GM19351 (cell line): ENCODE measurements around the gene PTPRN2.

Experiments
- ATAC-seq: cut with Tn5 transposase; IDR thresholded peaks from one replicate; pipeline ENCODE4 v1.9.1; 2021; ENCODE audit warnings: mild to moderate bottlenecking, moderate library complexity; ENCODE audit not compliant: unreplicated experiment

Gene PTPRN2

DNA sequence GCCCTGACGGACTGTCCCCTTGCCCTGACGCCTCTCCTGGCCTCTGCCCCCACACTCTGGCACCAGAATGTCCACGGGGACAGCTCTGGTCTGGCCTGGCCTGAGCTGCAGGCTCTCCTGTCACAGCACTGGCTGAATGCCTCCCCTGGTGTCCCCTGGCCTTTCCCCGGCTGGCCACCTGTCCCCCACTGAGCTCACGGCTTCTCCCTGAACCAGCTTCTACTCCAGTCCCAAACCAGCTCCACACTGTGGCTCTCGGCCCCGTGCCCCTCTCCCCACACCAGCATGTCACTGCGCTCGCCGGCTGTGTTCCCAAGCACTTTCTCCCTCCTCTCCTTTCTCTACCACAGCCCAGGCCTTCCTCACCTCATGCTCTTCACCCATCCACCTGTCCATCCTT lies 864.4 kb downstream of the PTPRN2 start:
- no peak for ATAC-seq

DNA sequence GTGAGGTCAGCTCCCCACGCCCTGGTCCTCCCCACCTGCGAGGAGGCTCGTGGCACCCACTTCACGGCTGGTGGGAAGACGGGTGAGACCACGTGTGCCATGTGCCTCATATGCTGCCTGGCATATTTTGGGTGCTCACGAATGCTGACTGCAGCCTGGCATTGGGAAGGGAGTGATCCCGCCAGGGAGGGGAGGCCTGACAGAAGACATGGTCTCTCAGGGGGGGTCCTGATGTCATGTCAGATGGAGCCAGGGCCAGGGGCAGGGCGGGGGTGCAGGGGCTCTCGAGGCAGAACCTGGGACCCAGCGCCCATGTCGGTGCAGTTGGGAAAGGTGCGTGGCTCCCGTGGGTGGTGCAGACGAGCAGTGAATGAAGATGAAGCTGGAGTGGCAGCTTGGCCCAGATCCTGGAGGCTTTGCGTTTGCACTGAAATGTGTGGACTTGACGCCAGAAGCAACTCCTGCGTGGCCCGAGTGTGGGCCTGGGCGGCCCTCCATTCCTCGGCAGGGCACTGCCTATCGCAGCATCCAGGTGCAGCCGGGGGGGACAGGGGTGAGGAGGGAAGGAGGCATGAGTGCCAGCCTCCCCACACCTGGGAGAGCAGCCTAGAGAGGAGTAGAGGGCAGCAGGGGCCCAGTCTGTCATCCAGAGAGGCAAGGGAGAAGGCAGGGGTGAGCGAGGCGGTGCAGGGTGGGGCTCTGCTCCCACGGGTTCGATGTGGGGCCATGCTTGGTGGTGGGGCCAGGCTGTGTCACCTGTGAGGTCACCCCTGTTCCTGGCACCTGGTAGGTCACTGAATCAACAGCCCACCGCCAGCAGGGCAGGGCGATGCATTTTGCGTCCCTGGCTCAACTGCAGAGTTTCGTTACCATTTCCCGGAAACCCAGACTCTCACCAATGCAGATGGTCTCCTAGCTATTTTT lies 865.2 kb downstream of the PTPRN2 start:
- no peak for ATAC-seq

DNA sequence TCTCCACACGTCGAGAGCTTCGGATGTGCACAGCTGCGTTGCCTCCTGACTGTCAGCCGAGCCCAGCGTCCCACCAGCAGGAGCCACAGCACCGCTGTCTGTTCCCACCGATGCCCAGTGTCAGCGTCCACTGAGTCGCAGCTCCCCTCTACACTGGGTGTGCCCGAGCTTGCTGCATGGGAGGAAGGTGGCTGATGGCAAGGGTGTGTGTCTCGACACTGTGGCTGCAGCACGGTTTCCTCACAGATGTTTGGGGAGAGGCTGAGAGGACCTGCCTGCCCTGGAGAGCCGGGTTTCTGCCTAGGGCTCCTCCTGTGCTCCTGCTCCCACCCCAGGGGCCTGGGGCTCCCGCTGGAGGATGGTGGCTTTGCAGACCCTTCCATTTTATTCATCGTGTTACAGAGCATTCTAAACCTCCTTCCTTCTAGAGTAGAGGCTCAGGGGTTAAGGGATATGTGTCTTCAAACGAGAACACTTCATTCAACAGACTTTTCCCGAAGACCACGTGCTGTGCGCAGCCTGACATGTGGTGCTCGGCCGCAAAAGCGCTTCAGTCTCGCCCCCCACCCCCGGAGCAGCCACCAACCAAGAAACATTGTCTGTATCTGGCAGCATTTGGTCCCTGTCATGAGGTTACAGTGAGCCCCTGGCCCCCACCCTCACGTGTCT lies 866.0 kb downstream of the PTPRN2 start:
- ATAC-seq: no peak

DNA sequence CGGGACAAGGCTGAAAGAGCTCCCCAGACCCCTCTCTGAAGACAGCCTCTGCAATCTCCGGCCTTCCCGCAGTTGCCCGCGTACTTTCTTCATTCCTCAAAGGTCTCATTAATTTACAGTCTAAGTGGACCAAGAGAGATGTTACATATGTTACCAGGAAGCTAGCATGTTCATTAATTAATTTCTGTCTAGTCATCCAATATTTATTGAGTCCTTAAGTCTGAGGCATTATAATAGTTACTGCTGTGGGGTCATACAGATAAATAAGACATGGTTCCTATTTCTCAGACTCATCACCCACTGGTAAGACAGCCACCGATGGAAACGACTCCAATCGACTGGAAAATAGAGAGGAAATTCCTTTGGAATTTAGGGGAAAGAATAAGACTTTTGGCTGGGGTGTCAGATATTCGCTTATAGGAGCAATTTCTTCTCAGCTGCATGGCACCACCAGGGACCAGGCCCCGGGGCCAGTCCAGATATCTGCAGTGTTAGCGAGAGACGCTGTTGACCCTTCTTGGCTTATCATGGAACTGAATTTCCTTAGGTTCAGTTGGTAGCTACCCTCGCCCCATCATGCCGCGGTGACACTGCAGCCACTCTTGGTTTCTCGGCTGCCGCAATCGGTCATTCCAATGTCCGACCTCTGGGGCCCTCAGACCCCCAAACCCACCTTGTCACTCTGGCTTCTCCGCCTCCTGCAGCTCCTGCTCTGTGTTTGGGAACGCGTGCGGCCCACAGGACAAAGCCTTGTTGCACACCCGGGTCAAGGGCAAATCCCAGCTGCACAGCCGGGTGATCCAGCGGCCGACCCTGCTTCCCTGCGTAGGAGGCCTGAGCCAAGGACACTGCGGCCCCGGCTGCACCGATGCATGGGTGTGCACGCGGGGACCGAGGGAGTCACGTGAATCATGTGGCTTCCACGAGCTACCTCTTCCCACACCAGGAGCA lies 867.6 kb downstream of the PTPRN2 start:
- no peak for ATAC-seq

DNA sequence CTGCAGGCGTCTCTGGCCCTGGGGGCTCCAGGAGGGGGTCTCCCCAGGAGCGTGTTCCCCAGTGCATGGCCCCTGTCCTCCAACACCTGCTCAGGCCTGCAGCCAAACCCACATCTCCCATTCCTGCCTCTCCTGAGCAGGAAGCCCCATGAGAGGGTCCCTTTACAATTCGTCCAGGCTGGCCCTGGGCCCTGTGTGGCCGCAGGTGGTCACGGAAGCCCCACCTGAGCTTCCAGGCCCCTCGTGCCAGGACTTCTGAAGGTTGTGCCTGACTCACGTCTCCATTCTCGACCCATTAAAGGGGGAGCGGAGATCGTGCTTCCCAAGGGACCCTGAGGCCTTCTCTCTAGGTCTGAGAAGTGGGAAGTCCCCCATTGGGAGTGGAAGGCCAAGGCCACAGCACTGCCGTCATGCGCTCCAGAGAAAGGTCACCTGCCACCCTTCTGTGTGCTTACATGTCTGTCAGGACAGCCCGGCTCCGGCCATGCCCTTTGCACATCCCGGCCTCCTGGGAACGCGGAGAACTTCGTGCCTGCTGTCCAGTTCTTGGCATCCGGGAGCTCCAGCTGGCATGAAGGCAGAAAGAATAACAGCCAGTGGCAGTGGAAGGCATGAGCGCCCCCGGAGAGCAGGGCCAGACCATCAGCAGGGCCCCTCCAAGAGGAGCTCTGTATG lies 868.5 kb downstream of the PTPRN2 start:
- no peak for ATAC-seq

DNA sequence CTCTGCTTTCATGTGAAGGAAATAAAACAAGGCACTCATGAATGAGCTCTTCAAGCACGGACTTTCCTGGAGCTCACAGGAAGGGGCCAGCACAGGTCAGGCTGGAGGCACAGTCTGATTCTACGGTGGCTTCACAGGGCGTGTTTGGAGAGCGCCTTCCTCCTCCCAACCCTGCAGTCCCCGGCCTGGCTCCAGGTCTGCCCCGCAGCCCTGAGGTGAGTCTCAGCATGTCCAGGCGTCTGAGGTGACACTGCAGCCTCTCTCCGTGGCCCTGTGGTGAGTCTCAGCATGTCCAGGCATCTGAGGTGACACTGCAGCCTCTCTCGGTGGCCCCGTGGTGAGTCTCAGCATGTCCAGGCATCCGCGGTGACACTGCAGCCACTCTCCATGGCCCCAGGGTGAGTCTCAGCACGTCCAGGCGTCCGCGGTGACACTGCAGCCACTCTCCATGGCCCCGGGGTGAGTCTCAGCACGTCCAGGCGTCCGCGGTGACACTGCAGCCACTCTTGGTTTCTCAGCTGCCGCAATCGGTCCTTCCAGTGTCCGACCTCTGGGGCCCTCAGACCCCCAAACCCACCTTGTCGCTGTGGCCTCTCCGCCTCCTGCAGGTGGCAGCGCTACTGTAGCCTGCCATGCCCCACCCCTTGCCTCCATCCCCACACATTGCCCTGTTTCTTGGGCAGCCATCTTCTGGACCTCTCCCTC lies 869.2 kb downstream of the PTPRN2 start:
- no peak for ATAC-seq

DNA sequence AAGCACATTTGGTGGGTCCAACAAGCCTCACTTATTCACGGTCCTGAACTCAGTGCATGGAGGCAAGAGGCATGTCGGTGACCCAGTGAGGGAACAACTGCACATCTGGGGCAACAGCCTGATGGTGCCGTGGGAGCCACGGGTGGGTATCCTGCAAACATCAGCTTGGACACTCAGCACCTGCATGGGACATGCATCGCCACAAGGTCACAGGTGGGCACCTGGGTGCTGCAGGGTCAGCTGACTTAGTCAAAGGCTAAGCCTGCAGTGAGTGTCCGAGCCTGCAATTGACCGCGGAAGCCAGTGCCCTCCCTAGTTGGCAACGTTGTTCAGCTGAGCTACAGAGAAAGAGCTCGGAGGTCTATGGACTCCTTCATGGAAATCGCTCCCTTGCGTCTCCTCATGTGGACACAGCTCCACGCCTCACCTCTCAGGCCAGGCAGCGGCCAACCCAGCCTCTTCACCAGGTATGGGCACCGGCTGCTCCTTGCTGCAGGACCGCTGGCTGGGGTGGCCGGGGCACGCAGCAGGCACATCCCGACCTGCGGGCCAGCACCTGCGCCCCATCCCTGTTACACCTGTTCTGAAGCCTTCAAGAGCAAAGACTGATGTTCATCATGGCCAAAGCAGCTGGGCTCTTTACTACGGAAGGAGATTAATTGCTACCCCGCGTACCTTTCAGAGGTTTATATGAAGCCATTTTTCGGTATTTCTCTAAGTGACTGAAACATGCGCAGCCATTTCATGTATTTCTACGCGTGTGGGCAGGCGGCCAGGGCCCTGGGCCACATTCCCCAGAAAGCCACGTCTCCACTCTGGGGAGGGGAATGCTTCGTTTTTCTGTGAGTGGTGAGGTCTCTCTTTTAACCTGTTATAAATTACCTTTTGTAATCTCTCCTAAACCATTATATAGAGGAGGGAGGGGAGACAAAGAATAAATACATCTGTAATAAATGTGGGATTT lies 870.1 kb downstream of the PTPRN2 start:
- ATAC-seq: no peak

DNA sequence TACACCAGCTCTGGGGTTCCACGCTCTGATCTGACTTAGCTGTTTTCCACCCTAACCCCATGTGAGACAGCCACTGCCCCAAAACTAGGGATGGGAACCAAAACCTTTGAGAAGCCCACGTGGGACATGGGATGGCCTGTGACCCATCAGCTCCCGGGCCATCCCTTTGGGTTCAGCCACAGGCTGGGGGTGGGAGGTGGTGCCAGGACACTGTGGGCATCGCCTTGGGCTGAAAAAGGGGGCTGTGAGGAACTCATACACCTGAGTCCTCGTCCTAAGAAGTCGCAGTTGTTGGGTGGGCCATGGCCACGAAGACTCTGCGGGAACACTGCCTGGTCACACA lies 871.7 kb downstream of the PTPRN2 start:
- no peak for ATAC-seq

DNA sequence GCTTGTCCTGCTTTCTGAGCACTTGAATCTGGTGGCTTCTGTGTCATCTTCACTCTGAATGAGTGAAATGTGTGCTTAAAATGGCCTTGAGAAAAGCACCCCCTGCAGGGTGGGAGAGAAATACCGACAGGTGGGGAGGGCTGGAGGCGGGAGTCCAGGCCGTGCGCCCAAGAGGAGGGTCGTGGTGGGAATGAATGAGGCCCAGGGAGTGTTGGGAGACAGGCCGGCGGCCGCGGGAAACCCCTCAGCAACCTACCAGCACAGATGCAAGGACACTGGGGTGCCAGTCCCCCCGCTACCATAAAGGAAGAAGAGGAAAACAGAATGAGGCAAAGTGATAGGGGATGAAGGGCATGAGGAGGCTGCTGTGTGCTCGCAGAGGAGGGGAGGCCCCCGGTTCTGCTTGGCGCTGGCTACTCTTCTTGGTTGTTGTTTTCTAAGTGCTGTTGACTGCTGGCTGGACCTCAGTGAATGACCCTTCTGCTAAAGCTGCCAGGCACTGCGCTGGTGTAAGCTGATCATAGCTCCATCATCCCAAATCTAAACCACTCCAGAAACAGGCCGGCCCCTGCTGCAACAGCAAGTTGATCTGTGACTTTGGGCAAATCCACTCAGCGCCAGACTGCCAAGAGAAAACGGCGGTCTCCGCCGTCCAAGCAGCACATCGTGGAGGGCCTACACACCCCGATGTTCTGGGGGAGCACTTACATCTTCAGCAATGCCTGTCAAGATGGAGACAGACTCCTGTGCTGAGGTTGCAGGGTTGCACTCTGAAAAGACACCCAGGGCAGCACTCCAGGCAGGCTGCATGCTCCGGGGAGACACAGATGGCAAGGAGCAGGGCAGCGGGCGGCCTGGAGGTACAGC lies 872.3 kb downstream of the PTPRN2 start:
- ATAC-seq: no peak

DNA sequence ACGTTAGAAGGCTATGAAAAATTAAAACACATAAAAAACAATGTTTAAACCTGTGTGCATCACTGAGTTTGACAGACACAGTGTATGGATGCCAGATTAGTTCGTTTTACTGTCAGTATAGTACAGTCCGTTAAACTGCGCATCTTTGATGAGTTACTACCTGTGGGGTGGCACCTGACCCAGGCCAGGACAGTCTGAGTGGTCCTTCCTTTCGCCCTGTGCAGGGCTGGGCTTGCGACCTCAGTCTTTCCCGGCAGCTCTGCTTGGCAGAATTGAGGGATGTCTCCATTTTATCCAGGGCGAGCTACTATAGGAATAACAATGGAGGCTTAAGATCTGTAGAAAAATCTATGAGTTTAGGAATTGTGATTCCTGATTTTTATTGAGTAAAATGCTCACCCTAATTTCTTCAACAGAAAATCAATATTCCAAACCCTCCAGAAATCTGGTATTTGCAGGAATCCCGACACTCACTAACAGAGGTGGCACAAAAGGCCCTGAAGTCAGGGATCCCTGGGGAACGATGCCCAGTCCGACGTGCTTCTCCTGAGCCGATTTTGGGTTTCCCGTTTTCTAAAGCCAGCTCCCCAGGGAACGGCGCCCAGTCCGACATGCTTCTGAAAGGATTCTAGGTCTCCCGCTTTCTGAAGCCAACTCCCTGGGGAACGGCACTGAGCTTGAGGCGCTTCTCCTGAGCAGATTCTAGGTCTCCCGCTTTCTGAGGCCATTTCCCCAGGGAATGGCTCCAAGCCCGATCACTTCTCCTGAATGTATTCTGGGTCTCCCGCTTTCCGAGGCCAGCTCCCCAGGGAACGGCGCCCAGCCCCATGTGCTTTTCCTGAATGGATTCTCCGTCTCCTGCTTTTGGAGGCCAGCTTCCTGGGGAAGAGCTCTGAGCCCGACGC lies 873.2 kb downstream of the PTPRN2 start:
- no peak for ATAC-seq

DNA sequence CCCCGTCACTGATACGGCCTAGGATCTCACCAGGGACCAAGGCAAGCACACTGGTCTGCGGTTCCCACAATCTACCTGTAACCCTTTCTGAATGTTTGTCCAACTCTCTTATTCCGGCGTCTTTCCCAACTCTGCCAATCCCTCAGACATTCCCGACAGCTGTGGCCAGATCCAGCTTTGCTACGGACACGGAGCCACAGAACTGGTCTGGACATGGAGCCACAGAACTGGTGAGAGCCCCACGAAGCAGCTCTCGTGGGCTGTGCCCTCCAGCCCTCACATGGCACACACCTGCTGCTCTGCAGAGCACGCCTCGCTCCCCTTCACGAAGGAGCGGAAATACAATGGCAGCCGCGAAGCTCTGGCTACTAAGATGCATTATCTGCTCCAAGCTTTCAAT lies 874.0 kb downstream of the PTPRN2 start:
- ATAC-seq: no peak

DNA sequence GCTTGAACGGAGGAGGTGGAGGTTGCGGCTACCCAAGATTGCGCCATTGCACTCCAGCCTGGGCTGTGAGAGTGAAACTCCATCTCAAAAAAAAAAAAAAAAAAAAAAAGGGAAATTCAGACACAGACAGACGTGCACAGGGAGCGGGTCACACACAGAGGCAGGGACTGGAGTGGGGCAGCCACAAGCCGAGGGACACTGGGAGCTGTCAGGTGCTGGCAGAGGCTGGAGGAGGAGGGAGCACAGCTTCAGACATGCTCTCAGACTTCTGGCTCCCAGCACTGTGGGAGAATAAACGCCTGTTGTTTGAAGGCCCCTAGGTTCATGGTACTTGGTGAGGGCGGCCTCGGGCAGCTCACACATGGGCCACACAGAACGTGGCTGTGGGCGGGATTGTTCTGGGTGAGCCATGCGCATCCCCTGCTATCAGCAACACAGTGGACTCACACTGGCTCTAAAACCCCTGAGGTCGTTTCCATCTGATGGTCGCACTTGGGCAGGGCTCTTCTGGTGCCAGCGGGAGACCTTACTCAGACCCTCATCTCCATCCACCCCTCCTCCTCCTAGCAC lies 874.9 kb downstream of the PTPRN2 start:
- ATAC-seq: no peak

DNA sequence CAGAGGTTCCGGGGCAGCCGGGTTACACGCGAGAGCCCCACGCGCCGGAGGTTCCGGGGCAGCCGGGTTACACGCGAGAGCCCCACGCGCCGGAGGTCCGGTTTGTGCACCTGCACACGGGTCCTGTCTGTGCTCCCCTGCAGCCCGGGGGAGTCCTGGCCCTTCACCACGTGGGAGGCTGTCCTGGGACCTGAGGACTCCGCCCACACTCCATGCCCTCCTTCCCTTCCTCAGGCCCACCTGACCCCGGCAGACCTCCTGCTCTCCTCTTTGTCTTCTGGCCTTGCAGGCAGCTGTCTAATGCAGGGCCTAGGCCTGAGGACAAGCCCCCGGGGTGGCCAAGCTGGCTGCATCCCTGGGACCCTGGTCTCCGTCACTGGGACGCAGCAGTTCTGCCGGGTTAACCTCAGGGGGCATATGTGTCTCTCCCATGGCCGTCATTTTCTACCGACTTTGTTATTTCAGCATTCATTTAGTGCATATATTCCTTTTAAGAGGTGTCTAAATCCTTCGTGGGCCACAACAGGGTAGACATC lies 876.2 kb downstream of the PTPRN2 start:
- ATAC-seq: no peak

DNA sequence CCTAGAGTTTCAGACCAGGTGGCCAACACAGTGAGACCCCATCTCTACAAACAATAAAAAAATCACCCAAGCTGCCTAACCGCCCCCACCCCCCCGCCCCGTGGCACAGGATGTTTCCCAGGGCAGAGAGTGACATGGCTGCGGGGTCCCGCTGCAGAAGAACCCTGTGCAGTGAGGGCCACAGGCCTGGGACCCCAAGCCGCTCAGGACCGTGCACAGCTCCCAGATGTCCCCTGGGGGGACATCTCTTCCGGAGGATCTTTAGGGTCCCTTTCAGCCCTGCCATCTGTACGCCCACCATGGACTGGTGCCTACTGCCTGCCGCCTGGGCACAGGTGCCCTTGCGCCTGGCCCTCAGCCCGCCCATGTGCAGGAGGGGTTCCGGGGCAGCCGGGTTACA lies 877.2 kb downstream of the PTPRN2 start:
- no peak for ATAC-seq

DNA sequence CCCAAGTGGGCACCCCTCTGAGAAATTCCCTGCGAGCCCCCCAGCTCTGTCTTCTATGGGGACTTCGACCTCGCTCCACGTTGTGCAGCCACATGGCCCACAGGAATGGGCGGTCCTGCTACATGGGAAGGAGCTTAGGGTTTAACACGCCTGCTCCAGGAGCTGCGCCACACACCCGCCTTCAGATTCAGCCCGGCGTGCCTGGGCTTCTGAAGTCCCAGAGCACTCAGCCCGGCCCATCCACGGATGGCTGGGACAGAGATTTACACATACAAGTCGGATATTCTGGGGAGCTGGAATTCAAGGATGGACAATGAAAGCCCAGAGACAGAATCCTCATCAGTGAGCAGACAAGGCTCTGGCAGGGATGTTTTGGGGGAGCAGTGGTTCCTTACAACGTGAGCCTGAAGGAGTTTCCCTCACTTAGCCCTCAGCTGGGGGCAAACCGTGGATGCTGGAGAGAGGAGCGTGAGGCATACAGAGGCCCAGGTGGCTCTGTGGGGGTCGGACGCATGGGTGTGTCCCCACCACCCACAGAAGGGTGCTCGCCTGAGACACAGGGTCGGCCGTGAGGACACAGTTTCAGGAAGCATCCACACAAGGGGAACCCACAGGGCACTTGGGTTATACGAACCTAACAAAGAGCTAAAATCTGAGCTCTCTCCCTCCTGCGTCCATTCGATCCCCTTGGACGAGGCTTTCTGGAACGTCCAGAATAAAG lies 877.9 kb downstream of the PTPRN2 start:
- ATAC-seq: no peak

DNA sequence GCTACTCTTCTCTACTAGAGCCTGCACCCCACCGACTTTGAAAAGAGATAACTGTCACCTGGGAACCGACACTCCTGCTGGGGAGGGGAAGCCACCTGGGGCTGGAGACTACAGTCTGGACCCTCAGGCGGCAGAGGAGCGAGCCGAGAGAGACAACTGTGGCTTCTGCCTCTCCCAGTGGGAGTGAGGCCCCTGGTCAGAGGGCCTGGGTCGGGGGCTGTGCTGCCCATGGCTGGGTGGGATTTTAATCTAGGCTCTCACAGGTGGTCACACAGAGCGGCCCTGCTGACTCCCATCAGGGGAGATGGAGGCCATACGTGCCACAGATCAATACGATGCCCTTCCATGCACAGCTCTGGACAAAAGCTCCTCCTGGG lies 878.7 kb downstream of the PTPRN2 start:
- ATAC-seq: no peak
